Prostate gland (tissue), 2 donors: ENCODE data around the gene CSF2RB.

Source experiments
- POLR2A ChIP-seq: fragments of 450-650 bp; IDR thresholded peaks from one replicate; pipeline ENCODE4 v1.6.1; 2016; ENCODE audit warnings: antibody characterized with exemption, mild to moderate bottlenecking
- TF ChIP-seq, protein P1 (sequence below), 4 experiments: fragments of 200-600 bp in 2 of 4; fragments of 450-650 bp in 2 of 4; sonication (generic) in 2 of 4; IDR thresholded peaks; 1 replicate in 3 of 4; 2 replicates in 1 of 4; pipeline ENCODE4 v1.5.1; 2016 to 2019; ENCODE audit warnings: antibody characterized with exemption in 4 of 4, mild to moderate bottlenecking in 2 of 4, moderate library complexity in 2 of 4

- TF ChIP-seq, protein P1, sequence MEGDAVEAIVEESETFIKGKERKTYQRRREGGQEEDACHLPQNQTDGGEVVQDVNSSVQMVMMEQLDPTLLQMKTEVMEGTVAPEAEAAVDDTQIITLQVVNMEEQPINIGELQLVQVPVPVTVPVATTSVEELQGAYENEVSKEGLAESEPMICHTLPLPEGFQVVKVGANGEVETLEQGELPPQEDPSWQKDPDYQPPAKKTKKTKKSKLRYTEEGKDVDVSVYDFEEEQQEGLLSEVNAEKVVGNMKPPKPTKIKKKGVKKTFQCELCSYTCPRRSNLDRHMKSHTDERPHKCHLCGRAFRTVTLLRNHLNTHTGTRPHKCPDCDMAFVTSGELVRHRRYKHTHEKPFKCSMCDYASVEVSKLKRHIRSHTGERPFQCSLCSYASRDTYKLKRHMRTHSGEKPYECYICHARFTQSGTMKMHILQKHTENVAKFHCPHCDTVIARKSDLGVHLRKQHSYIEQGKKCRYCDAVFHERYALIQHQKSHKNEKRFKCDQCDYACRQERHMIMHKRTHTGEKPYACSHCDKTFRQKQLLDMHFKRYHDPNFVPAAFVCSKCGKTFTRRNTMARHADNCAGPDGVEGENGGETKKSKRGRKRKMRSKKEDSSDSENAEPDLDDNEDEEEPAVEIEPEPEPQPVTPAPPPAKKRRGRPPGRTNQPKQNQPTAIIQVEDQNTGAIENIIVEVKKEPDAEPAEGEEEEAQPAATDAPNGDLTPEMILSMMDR (IDR thresholded peaks at IDR 0.05): no peak
- no peak for TF ChIP-seq POLR2A
Measured at GRCh38 chr22:36900880-36901279, 12.5 kb upstream of the CSF2RB start.
